ENCODE results near the gene CIB1.
"Not testable (repeated sequence)": the region's sequence is repeated elsewhere in the genome, so short reads cannot be mapped to it uniquely, and the experiment has no call there.

CIB1 gene

DNA sequence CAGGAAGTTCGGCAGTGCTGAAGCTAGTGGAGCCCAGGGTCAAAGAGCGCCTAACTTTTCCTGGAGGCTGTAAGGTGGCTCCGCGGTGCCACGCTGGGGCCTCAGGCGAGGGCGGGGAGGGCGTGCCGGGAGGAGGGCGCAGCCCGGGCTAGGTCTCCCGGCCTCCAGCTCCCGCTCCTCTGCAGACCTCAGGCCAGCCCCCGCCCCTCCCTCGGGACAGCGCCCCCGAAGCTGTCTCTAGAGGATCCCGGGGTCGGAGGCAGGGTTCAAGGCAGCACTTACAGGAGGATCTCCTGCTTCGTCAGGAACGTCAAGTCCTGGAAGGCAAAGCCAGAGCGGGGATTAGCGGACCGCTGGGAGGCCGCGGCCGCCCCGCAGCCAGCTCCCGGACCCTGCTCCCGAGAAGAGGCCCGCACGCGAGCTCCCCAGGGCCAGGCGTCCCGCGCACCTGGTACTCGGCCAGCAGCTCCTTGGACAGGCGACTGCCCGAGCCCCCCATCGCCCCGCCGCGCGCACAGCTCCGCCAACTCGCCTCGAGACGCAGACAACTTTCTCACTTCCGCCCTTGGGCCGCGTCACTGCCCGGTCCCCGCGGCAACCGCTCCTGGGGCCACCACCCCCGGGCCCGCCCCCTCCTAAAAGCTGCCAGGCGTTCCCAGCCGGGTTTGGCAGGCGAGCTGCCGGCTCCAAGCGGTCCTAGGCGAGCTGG, at the start of gene CIB1:
Gene CIB1 (minus strand): TSS at position 555 of the 709 bp plus-strand sequence. CDS start 56 bp downstream, at position 499.
- DNase-seq = peak; percentile 98

DNA sequence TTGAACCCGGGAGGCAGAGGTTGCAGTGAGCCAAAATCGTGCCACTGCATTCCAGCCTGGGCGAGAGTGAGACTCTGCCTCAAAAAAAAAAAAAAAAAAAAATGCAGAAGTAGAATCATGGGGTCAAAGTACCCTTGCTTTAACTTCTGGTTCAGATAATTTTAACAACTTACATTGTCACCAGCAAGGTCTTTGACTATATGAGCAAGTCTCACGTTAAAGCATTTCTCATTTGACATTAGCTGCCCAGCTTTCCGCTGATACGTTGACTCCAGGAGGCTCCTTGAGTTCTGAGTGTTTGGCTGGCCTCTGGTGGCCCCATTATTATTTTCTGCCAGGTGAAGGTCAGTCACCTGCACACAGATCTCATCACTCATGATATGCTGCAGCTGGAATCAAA, 47.9 kb upstream of the CIB1 start:
- DNase-seq = not testable (repeated sequence)

- not testable (repeated sequence) for DNase-seq
Observed at GRCh38 chr15:90280743-90281142, 47.0 kb upstream of the CIB1 start.

GRCh38 chr15:90278467-90278866, 44.7 kb upstream of the CIB1 start:
- DNase-seq = not testable (repeated sequence)

- no peak for DNase-seq
Observed at GRCh38 chr15:90271459-90272166, 37.9 kb upstream of the CIB1 start.

- DNase-seq = no peak
Observed at GRCh38 chr15:90270502-90271150, 36.9 kb upstream of the CIB1 start.

DNA sequence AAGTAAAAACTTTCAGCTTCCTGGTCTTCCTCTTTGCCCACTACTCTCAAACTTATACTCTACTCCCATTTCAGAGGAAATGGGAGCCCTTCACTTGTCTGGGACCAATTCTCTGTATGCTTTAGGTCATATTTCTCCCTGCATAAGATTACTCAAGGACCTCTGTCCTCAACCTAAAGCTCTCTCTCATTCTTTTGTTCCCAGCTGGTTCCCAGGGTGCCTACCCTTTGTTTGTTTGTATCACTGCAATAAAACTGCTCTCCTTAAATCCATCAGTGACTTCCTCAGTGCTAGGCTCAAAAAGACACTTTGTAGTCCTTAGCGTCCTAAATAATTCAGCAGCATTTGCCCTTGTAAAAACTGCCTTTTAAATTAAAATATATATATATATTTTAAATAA, 34.7 kb upstream of the CIB1 start:
- no peak for DNase-seq

- no peak for DNase-seq
Observed at GRCh38 chr15:90266485-90266884, 32.7 kb upstream of the CIB1 start.

- DNase-seq = peak; percentile 51
Observed at GRCh38 chr15:90266061-90266431, 32.3 kb upstream of the CIB1 start.

DNA sequence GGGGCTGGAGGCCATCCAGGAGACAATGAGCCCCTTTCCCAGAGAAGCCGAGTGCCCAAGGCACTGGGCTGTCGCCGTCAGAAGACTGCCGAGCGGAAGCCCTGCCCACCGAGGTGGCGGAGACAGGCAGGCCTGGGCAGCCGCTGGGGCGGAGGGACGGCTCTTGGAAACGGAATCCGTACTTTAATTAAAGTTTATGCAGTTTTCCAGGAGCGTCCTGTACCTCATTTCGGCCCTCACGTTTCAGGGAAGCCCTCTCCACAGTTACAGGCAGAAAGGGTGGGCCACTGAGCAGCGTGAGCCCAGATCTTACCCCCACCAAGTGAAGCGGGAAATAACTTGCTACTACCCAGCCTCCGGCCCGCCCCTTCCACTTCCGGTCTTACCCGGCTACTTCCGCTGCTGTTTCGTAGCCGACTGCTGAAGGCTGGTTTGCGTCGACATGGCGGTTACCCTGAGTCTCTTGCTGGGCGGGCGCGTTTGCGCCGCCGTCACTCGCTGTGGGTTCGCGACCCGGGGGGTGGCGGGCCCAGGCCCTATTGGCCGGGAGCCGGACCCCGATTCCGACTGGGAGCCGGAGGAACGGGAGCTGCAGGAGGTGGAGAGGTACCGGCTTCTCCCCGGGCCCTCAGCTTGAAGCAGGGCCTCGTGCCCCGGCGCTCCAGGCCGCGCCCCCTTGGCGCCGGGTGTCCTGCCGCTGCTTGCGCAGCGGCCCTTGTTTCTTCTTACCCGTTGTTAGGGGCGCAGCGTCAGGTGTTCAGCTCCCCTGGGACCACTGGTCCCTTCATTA, 31.7 kb upstream of the CIB1 start, which contains the start of gene NGRN:
Gene NGRN (plus strand): TSS at position 402 of the 790 bp plus-strand sequence. CDS start 41 bp downstream, at position 443.
- peak; percentile 96 for DNase-seq

DNA sequence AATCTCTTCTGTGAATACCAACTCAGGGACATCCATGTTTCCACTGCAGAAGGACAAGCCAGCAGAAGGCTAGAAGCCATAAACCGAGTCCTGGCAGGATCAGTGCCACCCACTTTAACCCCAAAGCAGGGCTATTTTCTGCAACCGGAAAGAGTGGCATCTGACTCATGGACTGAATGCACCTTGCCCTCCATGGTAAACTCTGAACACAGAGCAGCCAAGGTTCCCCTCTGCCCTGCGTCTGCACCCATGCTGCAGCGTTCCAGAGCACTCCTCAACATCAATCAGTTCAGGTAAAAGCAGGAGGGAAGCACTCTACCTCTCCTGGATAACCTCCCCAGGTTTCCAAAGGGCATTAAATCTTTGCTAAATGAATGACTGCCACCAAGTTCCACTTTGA, 30.9 kb upstream of the CIB1 start:
- DNase-seq = no peak

- no peak for DNase-seq
Observed at GRCh38 chr15:90262426-90262825, 28.7 kb upstream of the CIB1 start.

DNA sequence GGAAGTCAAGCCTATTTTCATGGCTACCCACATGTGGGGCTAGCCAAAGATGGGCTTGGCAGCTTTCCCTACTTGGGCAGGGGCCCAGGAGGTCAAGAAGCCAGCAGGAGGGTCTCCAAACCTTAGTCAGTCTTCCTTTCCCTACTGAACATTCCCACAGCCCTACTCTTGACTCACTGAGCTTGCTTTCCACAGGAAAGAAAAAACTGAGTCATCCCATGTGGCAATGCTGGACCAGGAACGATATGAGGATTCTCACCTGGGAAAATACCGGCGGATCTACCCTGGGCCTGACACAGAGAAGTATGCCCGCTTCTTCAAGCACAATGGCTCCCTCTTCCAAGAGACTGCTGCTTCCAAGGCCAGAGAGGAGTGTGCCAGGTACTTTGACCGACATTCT, 28.1 kb upstream of the CIB1 start:
- no peak for DNase-seq

DNA sequence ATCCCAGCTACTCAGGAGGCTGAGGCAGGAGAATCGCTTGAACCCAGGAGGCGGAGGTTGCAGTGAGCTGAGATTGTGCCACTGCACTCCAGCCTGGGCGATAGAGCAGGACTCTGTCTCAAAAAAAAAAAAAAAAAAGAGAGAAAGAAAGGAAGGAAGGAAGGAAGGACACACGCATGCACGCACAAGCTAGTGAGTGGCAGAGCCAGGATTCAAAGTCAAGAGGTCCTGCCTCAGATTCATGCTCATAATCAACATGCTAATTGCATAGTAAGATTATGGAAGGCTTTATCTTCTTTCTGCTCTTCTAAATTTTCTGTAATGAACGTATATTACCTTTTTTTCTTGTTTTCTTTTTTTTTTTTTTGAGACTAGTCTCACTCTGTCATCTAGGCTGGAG, 27.0 kb upstream of the CIB1 start:
- not testable (repeated sequence) for DNase-seq

GRCh38 chr15:90259524-90259923, 25.8 kb upstream of the CIB1 start:
- no peak for DNase-seq

DNA sequence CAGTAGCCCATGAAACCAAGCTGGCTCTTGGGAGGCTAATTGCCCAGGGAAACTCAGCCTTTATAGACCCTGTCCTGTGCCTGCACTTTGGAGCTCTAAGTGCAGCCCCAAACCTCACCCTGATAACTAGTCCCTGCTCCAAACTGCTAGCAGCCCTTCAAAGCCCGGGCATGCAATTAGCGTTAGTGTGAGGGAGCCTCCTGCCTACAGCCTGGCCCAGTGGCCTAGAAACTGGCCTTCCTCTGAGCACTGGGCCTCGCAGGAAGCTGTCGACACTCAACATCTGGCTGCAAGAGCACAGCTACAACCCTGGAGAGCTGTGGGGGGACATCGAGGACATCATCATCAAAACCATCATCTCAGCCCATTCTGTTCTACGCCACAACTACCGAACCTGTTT, 24.0 kb upstream of the CIB1 start:
- no peak for DNase-seq

DNA sequence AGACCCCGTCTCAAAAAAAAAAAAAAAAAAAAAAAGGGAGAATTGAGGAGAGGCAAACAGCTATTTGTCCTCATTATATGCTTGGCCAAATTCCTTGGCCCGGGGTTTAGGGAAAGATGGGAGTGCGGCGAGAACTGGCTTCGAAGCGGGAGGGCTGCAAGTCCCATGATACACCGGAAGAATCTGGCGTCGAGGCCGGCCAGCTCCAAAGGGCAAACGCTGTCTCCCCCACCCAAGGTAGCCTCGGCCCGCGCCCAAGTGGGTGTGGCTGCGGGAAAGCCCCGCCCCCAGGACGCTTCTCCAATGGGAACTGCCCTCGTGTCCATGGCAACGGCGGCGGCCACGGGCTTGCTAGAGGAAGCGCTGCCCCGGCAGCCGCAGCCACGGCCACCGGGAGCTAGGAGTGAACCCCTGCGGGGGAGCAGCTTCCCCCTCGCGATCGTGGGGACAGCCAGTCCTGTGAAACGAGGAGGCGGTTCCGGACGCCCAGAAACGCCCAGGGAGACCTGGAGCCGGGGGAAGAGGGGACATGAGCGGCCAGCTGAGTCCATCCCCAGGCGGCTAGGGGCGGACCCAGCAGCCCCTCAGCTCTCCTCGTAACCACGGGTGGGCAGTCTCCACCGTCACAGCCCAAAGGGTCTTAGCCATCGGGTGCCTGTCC, 15.6 kb upstream of the CIB1 start, which contains the start of gene TTLL13:
Gene TTLL13 (plus strand): TSS at position 354 of the 661 bp plus-strand sequence. CDS start 1,075 bp downstream, outside the sequence.
- DNase-seq = peak; percentile 91

GRCh38 chr15:90248789-90249202, 15.1 kb upstream of the CIB1 start:
- DNase-seq = no peak

DNA sequence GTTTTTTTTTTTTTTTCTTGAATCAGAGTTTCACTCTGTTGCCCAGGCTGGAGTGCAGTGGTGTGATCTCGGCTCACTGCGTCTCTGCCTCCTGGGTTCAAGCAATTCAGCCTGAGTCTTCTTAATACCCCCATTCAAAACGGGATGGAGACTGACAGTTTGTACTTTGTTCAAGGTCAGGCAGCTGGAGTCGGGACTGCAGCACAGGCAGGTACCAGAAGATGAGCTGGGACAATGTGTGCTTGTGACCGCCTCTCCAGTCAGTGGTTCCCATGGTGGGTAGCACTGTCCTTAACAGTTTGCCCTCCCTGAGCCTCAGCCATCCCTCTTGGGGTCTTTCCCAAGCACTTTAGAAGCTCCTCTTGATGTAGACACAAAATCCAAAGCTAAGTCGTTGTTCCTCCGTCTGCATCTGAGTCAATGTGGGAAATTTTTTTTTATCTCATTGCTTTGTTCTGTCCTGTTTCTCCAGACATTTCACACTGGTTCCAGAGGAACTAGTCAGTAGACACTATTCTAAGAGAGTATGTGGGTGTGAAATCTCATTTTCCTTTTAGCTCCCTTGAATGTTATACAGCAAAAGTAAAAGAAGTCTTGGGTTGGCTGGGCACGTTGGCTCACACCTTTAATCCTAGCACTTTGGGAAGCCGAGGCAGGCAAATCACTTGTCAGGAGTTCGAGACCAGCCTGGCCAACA, 10.3 kb upstream of the CIB1 start:
- DNase-seq = no peak

- no peak for DNase-seq
Observed at GRCh38 chr15:90241343-90242192, 7.8 kb upstream of the CIB1 start.

GRCh38 chr15:90240856-90241255, 7.1 kb upstream of the CIB1 start:
- no peak for DNase-seq
